ENCODE measurements around the gene RNF214.

GRCh38 chr11:117300283-117300663, 67.8 kb downstream of the RNF214 start:
- TF ChIP-seq CTCF (IDR thresholded peaks at IDR 0.05) (no peak), POLR2A (IDR thresholded peaks at IDR 0.05) (no peak)
